HepG2 (cell line): Measurements from ENCODE around the gene HIPK3. TPM values are rescaled to one million over a fixed set of nuclear protein-coding genes. Genes with fewer than 3 reads are reported as not detected.

ENCODE experiments used
- ASH2L ChIP-seq: fragments of 300-600, 200-600 bp; sonication (generic); IDR thresholded peaks from 2 replicates; pipeline ENCODE4 v1.7.0; 2017; ENCODE audit warnings: low read depth, mild to moderate bottlenecking, moderate library complexity, mixed read lengths, low read length; ENCODE audit not compliant: insufficient read length
- BRCA1 ChIP-seq: sonication (generic); formaldehyde crosslinking; IDR thresholded peaks from 2 replicates; pipeline ENCODE4 v1.4.0; 2020; ENCODE audit warnings: missing genetic modification reagents
- BRD4 ChIP-seq: sonication (generic); formaldehyde crosslinking; IDR thresholded peaks from 2 replicates; pipeline ENCODE4 v1.4.0; 2020; ENCODE audit warnings: missing genetic modification reagents
- FUBP1 ChIP-seq: sonication (generic); formaldehyde crosslinking; IDR thresholded peaks from 2 replicates; pipeline ENCODE4 v1.5.1; 2020; ENCODE audit warnings: missing genetic modification reagents, mild to moderate bottlenecking, borderline replicate concordance
- KIAA2018 ChIP-seq: sonication (generic); formaldehyde crosslinking; IDR thresholded peaks from 2 replicates; pipeline ENCODE4 v1.5.0; 2020; ENCODE audit warnings: mild to moderate bottlenecking, missing genetic modification reagents, borderline replicate concordance
- NCOA1 ChIP-seq: sonication (generic); formaldehyde crosslinking; IDR thresholded peaks from 2 replicates; pipeline ENCODE4 v1.9.0; 2021; ENCODE audit warnings: missing genetic modification reagents
- REPIN1 ChIP-seq: sonication (generic); formaldehyde crosslinking; IDR thresholded peaks from 2 replicates; pipeline ENCODE4 v1.8.0; 2022; ENCODE audit warnings: missing genetic modification reagents, low read depth, mild to moderate bottlenecking, borderline replicate concordance
- SALL2 ChIP-seq: sonication (generic); formaldehyde crosslinking; IDR thresholded peaks from 2 replicates; pipeline ENCODE4 v1.8.1; 2023; ENCODE audit warnings: mild to moderate bottlenecking, missing genetic modification reagents, inconsistent platforms
- SAP130 ChIP-seq: IDR thresholded peaks from 2 replicates; pipeline ENCODE4 v1.6.1; 2016; ENCODE audit warnings: low read depth
- TRIM24 ChIP-seq: sonication (generic); formaldehyde crosslinking; IDR thresholded peaks from 2 replicates; pipeline ENCODE4 v1.8.0; 2022; ENCODE audit warnings: mild to moderate bottlenecking, missing genetic modification reagents
- ZBTB49 ChIP-seq: sonication (generic); formaldehyde crosslinking; IDR thresholded peaks from 2 replicates; pipeline ENCODE4 v1.4.0; 2020; ENCODE audit warnings: missing genetic modification reagents, borderline replicate concordance
- ZNF562 ChIP-seq: sonication (generic); formaldehyde crosslinking; IDR thresholded peaks from 2 replicates; pipeline ENCODE4 v1.8.0; 2022; ENCODE audit warnings: missing genetic modification reagents, borderline replicate concordance
- ZNF570 ChIP-seq: sonication (generic); formaldehyde crosslinking; IDR thresholded peaks from 2 replicates; pipeline ENCODE4 v1.4.0; 2020; ENCODE audit warnings: mild to moderate bottlenecking, missing genetic modification reagents, borderline replicate concordance
- ZNF691 ChIP-seq: sonication (generic); formaldehyde crosslinking; IDR thresholded peaks from 2 replicates; pipeline ENCODE4 v1.4.0; 2020; ENCODE audit warnings: missing genetic modification reagents, low read depth, mild to moderate bottlenecking, borderline replicate concordance
- ZSCAN30 ChIP-seq: sonication (generic); formaldehyde crosslinking; IDR thresholded peaks from 2 replicates; pipeline ENCODE4 v1.5.0; 2020; ENCODE audit warnings: mild to moderate bottlenecking, missing genetic modification reagents
- polyA plus RNA-seq, 8 experiments: library from polyadenylated mRNA; depleted of rRNA in 3 of 8; stranded (reverse) in 7 of 8; unstranded in 1 of 8; fragments of >200 nt; fragmentation: Illumina TruSeq in 4 of 8; extraction: Trizol in 4 of 8; gene quantifications; 2 replicates each; pipeline versions ENCODE4 v1.2.1 to v1.2.3, GENCODE V29; 2011 to 2016; ENCODE audit warnings: low read depth in 4 of 8, missing spikeins in 1 of 8, mixed read lengths in 1 of 8; ENCODE audit not compliant: insufficient read depth in 1 of 8
- total RNA-seq, 5 experiments: library from RNA; depleted of rRNA; stranded (reverse); fragments of >200 nt; fragmentation: Illumina TruSeq; extraction: Trizol; gene quantifications; 2 replicates each; pipeline ENCODE4 v1.2.3, GENCODE V29; 2016; ENCODE audit warnings: low read depth in 1 of 5

HIPK3 gene
- total and polyA plus RNA-seq, 2 of the 13 experiments (the other 11 are each of a cell fraction or from before 2014, with no cell fraction given), result 20.5 to 44.3 TPM

- 0 out of 2 replicates have a peak, but pooled peaks have one; percentile 48 for TF ChIP-seq KIAA2018
- TF ChIP-seq BRD4, result peak; percentile 25; the same call in 1 of the 2 replicates
- TF ChIP-seq ASH2L, result peak; percentile 92
- peak; percentile 27; the same call in 1 of the 2 replicates for TF ChIP-seq REPIN1 (CRISPR knock-in tag)
- no peak for TF ChIP-seq ZNF570 (CRISPR knock-in tag)
- no peak for TF ChIP-seq ZSCAN30 (CRISPR knock-in tag)
- TF ChIP-seq SAP130 (CRISPR knock-in tag), result peak; percentile 62
- no peak for TF ChIP-seq ZNF562
- TF ChIP-seq BRCA1 (CRISPR knock-in tag), result peak; percentile 45; the same call in 1 of the 2 replicates
- no peak for TF ChIP-seq FUBP1 (CRISPR knock-in tag)
- TF ChIP-seq TRIM24 (CRISPR knock-in tag), result no peak
- no peak for TF ChIP-seq SALL2 (CRISPR knock-in tag)
- TF ChIP-seq NCOA1, result no peak
- TF ChIP-seq ZNF691 (CRISPR knock-in tag), result no peak
- no peak for TF ChIP-seq ZBTB49
These were observed 883 bp downstream of the HIPK3 start (continued) for GRCh38 chr11:33257897-33258630.
